Prostate gland (tissue), 2 donors: ENCODE data around the gene CUL2. TPM values are rescaled to one million over a fixed set of nuclear protein-coding genes. Genes with fewer than 3 reads are reported as not detected.
A peak's percentile ranks its signal among the peaks of the same experiment; 100 is the strongest.

ENCODE experiments used
- DNase-seq: peaks from one replicate; pipeline ENCODE4 v3.0.0-alpha.2; 2019; ENCODE audit warnings: low spot score
- H3K27ac ChIP-seq, 2 donors: fragments of 200-600 bp; sonication (generic); 2 replicates each; pipeline ENCODE4 v1.5.1; 2017 to 2019
- H3K27me3 ChIP-seq: fragments of 200-600 bp; sonication (generic); replicated peaks from 2 replicates; pipeline ENCODE4 v1.5.1; 2019; ENCODE audit not compliant: insufficient read depth
- H3K36me3 ChIP-seq, 2 donors: fragments of 200-600 bp; sonication (generic); 1 replicate in 1 of 2; 2 replicates in 1 of 2; pipeline versions ENCODE4 v1.5.1 to v1.8.1; 2017 to 2019
- H3K4me1 ChIP-seq: fragments of 200-600 bp; sonication (generic); replicated peaks from 2 replicates; pipeline ENCODE4 v1.5.1; 2019
- H3K4me3 ChIP-seq, 2 donors: fragments of 200-600 bp; sonication (generic); 2 replicates each; pipeline ENCODE4 v1.5.1; 2017 to 2019
- H3K9me3 ChIP-seq: fragments of 200-600 bp; sonication (generic); 2 replicates; pipeline ENCODE4 v1.5.1; 2017
- CTCF ChIP-seq, 4 experiments: fragments of 200-600 bp in 2 of 4; fragments of 450-650 bp in 2 of 4; sonication (generic) in 2 of 4; IDR thresholded peaks; 1 replicate in 3 of 4; 2 replicates in 1 of 4; pipeline ENCODE4 v1.5.1; 2016 to 2019; ENCODE audit warnings: antibody characterized with exemption in 4 of 4, mild to moderate bottlenecking in 2 of 4, moderate library complexity in 2 of 4
- POLR2A ChIP-seq: fragments of 450-650 bp; IDR thresholded peaks from one replicate; pipeline ENCODE4 v1.6.1; 2016; ENCODE audit warnings: antibody characterized with exemption, mild to moderate bottlenecking
- POLR2AphosphoS5 ChIP-seq: sonication (generic); formaldehyde crosslinking; IDR thresholded peaks from one replicate; pipeline ENCODE4 v1.6.1; 2017; ENCODE audit warnings: antibody characterized with exemption
- WGBS: methylation state at CpG from one replicate; pipeline ENCODE4 v1.1.5; 2018; 5-methylcytosine and 5-hydroxymethylcytosine counted together
- intact Hi-C: fragments of 100-400 bp; cut with DNase I; formaldehyde crosslinking; loops from one replicate; pipeline ENCODE4 v1.14.2; 2022
- total RNA-seq, 2 donors: library from RNA; depleted of rRNA; stranded (reverse); fragments of >200 nt; gene quantifications; one replicate each; pipeline ENCODE4 v1.1.0, GENCODE V29; 2016

The CUL2 gene
- total RNA-seq, 2 donors from 2014 or later, result 15.5 to 15.9 TPM

- intact Hi-C loops, result loop anchor here (2.0 kb wide), 2 partner anchors 70 to 92 kb away; no protein-coding TSS in a partner anchor
- H3K27me3 ChIP-seq, result no peaks in the 10 kb centered on the region
Observed at GRCh38 chr10:35126530-35127288, 36.6 kb upstream of the CUL2 start, which contains the start of gene CREM. TSS of gene CREM (plus strand) at chr10:35126846. CDS start at chr10:35137836, 10,990 bp downstream.

GRCh38 chr10:35126062-35126529 lies 36.0 kb upstream of the CUL2 start:
- WGBS, result 72% methylated on average over 13 of the region's 13 CpGs
- no peaks in the 10 kb centered on the region for H3K36me3 ChIP-seq
- H3K4me1 ChIP-seq, result no peaks in the 10 kb centered on the region
- peak overlapping the region; percentile 97 to 99 for H3K27ac ChIP-seq
- TF ChIP-seq POLR2A (no peak), POLR2AphosphoS5 (no peak), CTCF (IDR thresholded peaks at IDR 0.05) (no peak)
- no peaks in the 10 kb centered on the region for H3K9me3 ChIP-seq
- peak overlapping the region; percentile 64 to 98 for H3K4me3 ChIP-seq
- no peaks in the 10 kb centered on the region for H3K27me3 ChIP-seq
- no peak for DNase-seq
- intact Hi-C loops, result loop anchor here (2.0 kb wide), 2 partner anchors 71 to 93 kb away; no protein-coding TSS in a partner anchor

More at GRCh38 chr10:35126530-35127288, 36.6 kb upstream of the CUL2 start, which contains the start of gene CREM:
- WGBS, result 2% methylated on average over 57 of the region's 80 CpGs
- DNase-seq, result peak; percentile 99
- Histone ChIP-seq H3K27ac (peak within 1 kb of the TSS; percentile 97 to 99), H3K9me3 (no peaks in the 10 kb centered on the region), H3K36me3 (no peaks in the 10 kb centered on the region), H3K4me3 (peak within 1 kb of the TSS; percentile 64 to 98), H3K4me1 (no peaks in the 10 kb centered on the region)
- TF ChIP-seq POLR2A, result peak; percentile 97
- TF ChIP-seq CTCF (IDR thresholded peaks at IDR 0.05), result peak; percentile 80 to 94 (median 90)
- peak; percentile 93 for TF ChIP-seq POLR2AphosphoS5

GRCh38 chr10:35124540-35124939 lies 34.4 kb upstream of the CUL2 start:
- WGBS, result 28% methylated on average over 6 of the region's 6 CpGs
- H3K4me3 ChIP-seq, result no peak overlapping the region
- no peaks in the 10 kb centered on the region for H3K4me1 ChIP-seq
- intact Hi-C loops, result no loop called here
- H3K9me3 ChIP-seq, result no peaks in the 10 kb centered on the region
- no peak overlapping the region for H3K27ac ChIP-seq
- H3K36me3 ChIP-seq, result no peaks in the 10 kb centered on the region
- no peak for DNase-seq
- no peaks in the 10 kb centered on the region for H3K27me3 ChIP-seq
- TF ChIP-seq CTCF (IDR thresholded peaks at IDR 0.05), result no peak
- TF ChIP-seq POLR2A, result no peak
- no peak for TF ChIP-seq POLR2AphosphoS5

GRCh38 chr10:35119378-35119777 lies 29.2 kb upstream of the CUL2 start:
- intact Hi-C loops, result no loop called here
- WGBS, result 97% methylated on average over 1 of the region's 1 CpG
- TF ChIP-seq POLR2A, result no peak
- no peak for TF ChIP-seq CTCF (IDR thresholded peaks at IDR 0.05)
- no peak for TF ChIP-seq POLR2AphosphoS5

More at GRCh38 chr10:35119378-35119777, 29.2 kb upstream of the CUL2 start:
- no peak overlapping the region for H3K27ac ChIP-seq
- H3K27me3 ChIP-seq, result no peaks in the 10 kb centered on the region
- H3K4me3 ChIP-seq, result no peak overlapping the region
- H3K4me1 ChIP-seq, result no peaks in the 10 kb centered on the region
- no peaks in the 10 kb centered on the region for H3K9me3 ChIP-seq
- H3K36me3 ChIP-seq, result no peaks in the 10 kb centered on the region
- DNase-seq, result no peak
